MCF 10A (cell line): ENCODE data around the gene MLC1. TPM values are rescaled to one million over a fixed set of nuclear protein-coding genes. Genes with fewer than 3 reads are reported as not detected.

Experiments
- BruUV-seq: library from RNA; stranded (reverse); fragments of 400-500 nt; replicated peaks from 2 replicates; lab custom pipeline; 2021; lab: Mats Ljungman, UMichigan
- CTCF ChIA-PET: fragments of 300-600 bp; sonication (Branson Sonifier 250); formaldehyde crosslinking; extraction: SDS; loops from one replicate; lab custom pipeline; 2021; ENCODE audit warnings: antibody characterized with exemption, inconsistent platforms; lab: Yijun Ruan, JAX
- POLR2A ChIA-PET: fragments of 300-600, 350-650 bp; sonication (Branson Sonifier 250); formaldehyde crosslinking; extraction: SDS; loops from one replicate; lab custom pipeline; 2020; ENCODE audit warnings: antibody characterized with exemption, inconsistent platforms; lab: Yijun Ruan, JAX
- DNase-seq: peaks from one replicate; pipeline ENCODE4 v3.0.0-alpha.2; 2018; ENCODE audit not compliant: unreplicated experiment
- H3K27ac Mint-ChIP-seq: one replicate; pipeline ENCODE4 v1.8.0; 2022; ENCODE audit warnings: mild to moderate bottlenecking, low read depth, mixed read lengths; ENCODE audit not compliant: unreplicated experiment
- H3K27me3 Mint-ChIP-seq: one replicate; pipeline ENCODE4 v1.8.0; 2022; ENCODE audit warnings: mixed read lengths; ENCODE audit not compliant: insufficient read depth, unreplicated experiment
- H3K36me3 Mint-ChIP-seq: one replicate; pipeline ENCODE4 v1.8.0; 2022; ENCODE audit warnings: mild to moderate bottlenecking, moderate library complexity, mixed read lengths; ENCODE audit not compliant: insufficient read depth, unreplicated experiment
- H3K4me1 Mint-ChIP-seq: one replicate; pipeline ENCODE4 v1.8.0; 2022; ENCODE audit warnings: mixed read lengths; ENCODE audit not compliant: insufficient read depth, unreplicated experiment
- H3K4me3 Mint-ChIP-seq: one replicate; pipeline ENCODE4 v1.8.0; 2022; ENCODE audit warnings: mild to moderate bottlenecking, moderate library complexity, mixed read lengths; ENCODE audit not compliant: unreplicated experiment
- H3K9me3 Mint-ChIP-seq: one replicate; pipeline ENCODE4 v1.8.0; 2022; ENCODE audit warnings: mixed read lengths; ENCODE audit not compliant: unreplicated experiment
- intact Hi-C: fragments of 100-400 bp; cut with micrococcal nuclease; formaldehyde crosslinking; loops from 2 replicates; pipeline ENCODE4 v1.14.1; 2022
- total RNA-seq: library from RNA; stranded (reverse); gene quantifications from 2 replicates; pipeline ENCODE4 v1.2.3, GENCODE V29; 2022
- TF ChIP-seq, protein P1 (sequence below): fragments of 200-600 bp; IDR thresholded peaks from one replicate; pipeline ENCODE4 v1.8.0; 2022; ENCODE audit warnings: antibody characterized with exemption, mild to moderate bottlenecking; ENCODE audit not compliant: unreplicated experiment

MLC1 gene
- total RNA-seq, 1 experiment from 2014 or later: not detected

DNA sequence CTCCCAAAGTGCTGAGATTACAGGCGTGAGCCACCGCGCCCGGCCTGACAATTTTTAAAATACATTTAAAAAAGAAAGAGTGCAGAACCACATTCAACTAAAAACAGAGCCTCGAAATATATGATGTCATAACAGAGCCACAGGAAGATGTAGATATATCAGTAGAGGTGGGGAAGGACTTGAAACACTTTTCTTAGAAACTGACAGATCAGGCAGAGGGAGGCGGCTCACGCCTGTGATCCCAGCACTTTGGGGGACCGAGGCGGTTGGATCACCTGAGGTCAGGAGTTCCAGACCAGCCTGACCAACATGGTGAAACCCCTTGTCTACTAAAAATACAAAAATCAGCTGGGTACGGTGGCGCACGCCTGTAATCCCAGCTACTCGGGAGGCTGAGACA lies 7.0 kb downstream of the MLC1 start:
- intact Hi-C loops: no loop called here
- DNase-seq: no peak
- CTCF ChIA-PET: no interaction called here
- Mint-ChIP-seq H3K9me3 (no peaks in the 10 kb centered on the region), H3K27me3 (no peaks in the 10 kb centered on the region), H3K4me3 (no peak overlapping the region), H3K4me1 (peaks cover 6% of the 10 kb centered on the region), H3K27ac (no peak overlapping the region), H3K36me3 (no peaks in the 10 kb centered on the region)
- POLR2A ChIA-PET: no interaction called here
- BruUV-seq: no TSS peak
- TF ChIP-seq, protein P1, sequence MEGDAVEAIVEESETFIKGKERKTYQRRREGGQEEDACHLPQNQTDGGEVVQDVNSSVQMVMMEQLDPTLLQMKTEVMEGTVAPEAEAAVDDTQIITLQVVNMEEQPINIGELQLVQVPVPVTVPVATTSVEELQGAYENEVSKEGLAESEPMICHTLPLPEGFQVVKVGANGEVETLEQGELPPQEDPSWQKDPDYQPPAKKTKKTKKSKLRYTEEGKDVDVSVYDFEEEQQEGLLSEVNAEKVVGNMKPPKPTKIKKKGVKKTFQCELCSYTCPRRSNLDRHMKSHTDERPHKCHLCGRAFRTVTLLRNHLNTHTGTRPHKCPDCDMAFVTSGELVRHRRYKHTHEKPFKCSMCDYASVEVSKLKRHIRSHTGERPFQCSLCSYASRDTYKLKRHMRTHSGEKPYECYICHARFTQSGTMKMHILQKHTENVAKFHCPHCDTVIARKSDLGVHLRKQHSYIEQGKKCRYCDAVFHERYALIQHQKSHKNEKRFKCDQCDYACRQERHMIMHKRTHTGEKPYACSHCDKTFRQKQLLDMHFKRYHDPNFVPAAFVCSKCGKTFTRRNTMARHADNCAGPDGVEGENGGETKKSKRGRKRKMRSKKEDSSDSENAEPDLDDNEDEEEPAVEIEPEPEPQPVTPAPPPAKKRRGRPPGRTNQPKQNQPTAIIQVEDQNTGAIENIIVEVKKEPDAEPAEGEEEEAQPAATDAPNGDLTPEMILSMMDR: no peak

DNA sequence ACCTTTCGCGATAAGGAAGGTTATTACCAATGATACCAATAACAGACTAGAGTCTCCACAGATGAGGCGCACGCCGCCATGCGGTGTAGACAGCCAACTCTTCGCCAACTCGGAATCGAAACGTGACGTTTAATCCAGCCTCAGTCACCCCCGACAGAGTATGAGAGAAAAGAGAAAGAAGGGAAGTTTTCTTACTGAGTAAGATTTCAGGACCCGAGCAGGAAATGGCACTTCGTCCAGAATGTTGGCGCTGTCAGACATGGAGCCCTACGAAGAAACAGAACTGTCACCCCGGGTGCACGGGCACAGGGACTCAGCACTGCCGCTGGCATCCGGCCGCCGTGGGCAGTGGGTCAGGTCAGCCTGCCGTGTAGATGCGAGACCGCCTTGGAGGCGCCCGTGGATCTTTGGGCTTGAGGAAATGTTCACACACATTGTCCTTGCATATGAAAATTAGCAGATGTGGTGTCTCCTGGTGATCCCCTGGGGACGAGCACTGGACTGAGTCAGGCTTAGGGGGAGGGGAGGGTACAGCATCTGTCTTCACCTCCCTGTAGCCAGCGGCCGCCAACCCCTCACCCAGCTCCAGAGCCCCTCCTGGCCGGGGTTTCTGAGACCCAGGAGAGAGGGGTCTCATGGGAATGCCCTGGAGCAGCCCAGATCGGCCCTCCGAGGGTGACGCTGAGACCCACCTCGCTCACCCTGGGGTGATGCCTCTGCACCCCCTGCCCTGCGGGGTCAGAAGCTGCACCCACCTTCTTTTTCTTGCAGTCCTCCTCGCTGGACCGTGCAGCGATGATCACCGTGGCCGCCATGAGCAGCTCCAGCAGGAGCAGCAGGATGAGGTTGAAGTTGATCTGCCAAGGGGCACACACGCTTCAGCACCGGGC lies 8.3 kb downstream of the MLC1 start:
- Mint-ChIP-seq H3K27ac (no peak overlapping the region), H3K4me3 (no peak overlapping the region), H3K4me1 (no peaks in the 10 kb centered on the region), H3K27me3 (no peaks in the 10 kb centered on the region), H3K36me3 (no peaks in the 10 kb centered on the region), H3K9me3 (no peaks in the 10 kb centered on the region)
- ChIA-PET POLR2A (interaction anchor here (0.6 kb wide), 1 partner anchor 250 kb away, joined by 3 read pairs; no protein-coding TSS in a partner anchor), CTCF (no interaction called here)
- no TSS peak for BruUV-seq
- no peak for DNase-seq
- TF ChIP-seq, protein P1: no peak
- intact Hi-C loops: no loop called here

DNA sequence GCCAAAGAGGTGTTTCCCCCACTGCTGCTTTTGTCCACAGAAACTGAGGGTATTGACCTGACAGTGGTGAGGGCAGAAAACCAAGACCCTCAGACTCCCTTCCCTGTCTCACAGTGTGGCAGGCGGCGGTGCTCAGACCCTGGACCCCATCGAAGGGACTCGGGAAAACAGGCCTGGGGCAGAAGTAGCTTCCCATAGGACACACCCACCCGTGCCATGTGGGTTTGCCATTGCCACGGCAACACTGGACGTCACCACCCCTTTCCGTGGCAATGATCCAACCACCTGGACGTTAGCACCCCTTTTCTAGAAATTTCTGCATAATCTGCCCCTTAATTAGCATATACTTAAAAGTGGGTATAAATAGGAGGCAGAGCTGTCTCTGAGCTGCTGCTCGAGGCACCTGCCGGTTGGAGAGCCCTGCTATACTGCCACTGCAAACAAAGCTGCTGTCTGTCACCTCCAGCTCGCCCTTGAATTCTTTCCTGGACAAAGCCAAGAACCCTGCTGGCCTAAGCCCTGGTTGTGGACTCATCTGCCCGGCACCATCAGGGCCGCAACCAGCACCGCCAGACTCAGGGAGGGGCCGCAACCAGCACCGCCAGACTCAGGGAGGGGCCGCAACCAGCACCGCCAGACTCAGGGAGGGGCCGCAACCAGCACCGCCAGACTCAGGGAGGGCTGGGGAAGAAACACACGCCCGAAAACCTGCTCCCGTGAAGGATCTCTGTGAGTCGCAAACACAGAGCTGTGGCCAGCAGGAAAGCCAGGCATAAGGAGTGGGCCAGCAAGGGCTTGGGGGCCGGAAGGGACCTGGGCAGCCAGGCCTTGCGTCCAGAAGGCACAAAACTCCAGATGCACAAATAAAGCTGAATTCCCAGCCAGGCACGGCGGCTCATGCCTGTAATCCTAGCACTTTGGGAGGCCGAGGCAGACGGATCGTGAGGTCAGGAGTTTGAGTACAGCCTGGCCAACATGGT lies 10.4 kb downstream of the MLC1 start:
- TF ChIP-seq, protein P1: no peak
- no TSS peak for BruUV-seq
- Mint-ChIP-seq H3K4me1 (no peaks in the 10 kb centered on the region), H3K9me3 (no peaks in the 10 kb centered on the region), H3K36me3 (no peaks in the 10 kb centered on the region), H3K27ac (no peak overlapping the region), H3K4me3 (no peak overlapping the region), H3K27me3 (no peaks in the 10 kb centered on the region)
- DNase-seq: peak; percentile 36
- CTCF ChIA-PET: interaction anchor here (0.6 to 1.0 kb wide), 2 partner anchors 24 to 72 kb away, joined by 4 read pairs; no protein-coding TSS in a partner anchor
- POLR2A ChIA-PET: no interaction called here
- intact Hi-C loops: no loop called here

DNA sequence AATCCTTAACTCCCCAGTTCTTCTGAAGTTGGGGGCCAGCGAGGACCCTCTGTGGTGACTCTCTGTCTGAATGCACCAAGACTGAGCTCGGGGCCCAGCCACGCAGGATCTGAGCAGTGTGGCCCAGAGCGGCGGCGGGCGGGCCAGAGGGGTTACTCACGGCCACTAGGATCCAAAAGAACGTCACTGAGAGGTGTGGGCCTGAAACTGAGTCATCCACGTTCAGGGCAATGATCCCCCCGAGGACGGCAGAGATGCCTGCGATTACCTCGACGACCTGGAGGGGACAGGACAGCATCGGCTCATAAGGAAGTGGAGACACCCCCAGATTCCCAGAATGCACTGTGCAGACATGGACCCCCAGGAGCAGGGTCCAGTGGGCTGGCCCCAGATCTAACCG lies 11.2 kb downstream of the MLC1 start:
- Mint-ChIP-seq H3K4me1 (no peaks in the 10 kb centered on the region), H3K4me3 (no peak overlapping the region), H3K36me3 (no peaks in the 10 kb centered on the region), H3K9me3 (no peaks in the 10 kb centered on the region), H3K27me3 (no peaks in the 10 kb centered on the region), H3K27ac (no peak overlapping the region)
- BruUV-seq: no TSS peak
- ChIA-PET POLR2A (no interaction called here), CTCF (no interaction called here)
- TF ChIP-seq, protein P1: no peak
- intact Hi-C loops: no loop called here
- no peak for DNase-seq
